Activated B cell treated with CpG ODN at 0.5 μM for 24 hours (primary cell): ENCODE data around the gene LRBA. TPM values are rescaled to one million over a fixed set of nuclear protein-coding genes. Genes with fewer than 3 reads are reported as not detected.

Source experiments
- ATAC-seq: fragments of 200-7000 bp; cut with Tn5 transposase; one replicate; pipeline ENCODE4 v1.10.0; 2021; ENCODE audit warnings: low read depth, mild to moderate bottlenecking, moderate library complexity
- CTCF ChIA-PET: fragments of 350-600 bp; sonication (Branson Sonifier 250); formaldehyde crosslinking; loops from one replicate; lab custom pipeline; 2021; ENCODE audit warnings: antibody characterized with exemption; lab: Charles Lee
- POLR2A ChIA-PET: fragments of 350-600 bp; sonication (Branson Sonifier 250); formaldehyde crosslinking; loops from one replicate; lab custom pipeline; 2021; ENCODE audit warnings: antibody characterized with exemption; lab: Charles Lee
- DNase-seq: peaks from one replicate; pipeline ENCODE4 v3.0.0; 2022
- H3K27ac Mint-ChIP-seq: one replicate; pipeline ENCODE4 v1.8.0; 2020; ENCODE audit warnings: mixed read lengths
- H3K27me3 Mint-ChIP-seq: one replicate; pipeline ENCODE4 v1.8.0; 2021; ENCODE audit warnings: mixed read lengths
- H3K36me3 Mint-ChIP-seq: one replicate; pipeline ENCODE4 v1.8.0; 2021; ENCODE audit warnings: low read depth, mixed read lengths
- H3K4me1 Mint-ChIP-seq: one replicate; pipeline ENCODE4 v1.8.0; 2021; ENCODE audit warnings: mixed read lengths
- H3K4me3 Mint-ChIP-seq: one replicate; pipeline ENCODE4 v1.8.0; 2020; ENCODE audit warnings: mild to moderate bottlenecking, mixed read lengths
- H3K9me3 Mint-ChIP-seq: one replicate; pipeline ENCODE4 v1.8.0; 2020; ENCODE audit warnings: mixed read lengths
- intact Hi-C: fragments of 100-400 bp; cut with micrococcal nuclease; formaldehyde crosslinking; loops from one replicate; pipeline ENCODE4 v1.15.1; 2024
- total RNA-seq: library from RNA; stranded (reverse); gene quantifications from 2 replicates; pipeline ENCODE4 v1.2.3, GENCODE V29; 2022
- TF ChIP-seq, protein P1 (sequence below): fragments of 200-600 bp; IDR thresholded peaks from one replicate; pipeline ENCODE4 v1.8.0; 2022; ENCODE audit warnings: antibody characterized with exemption, mild to moderate bottlenecking

Gene LRBA
- total RNA-seq, 1 donor from 2014 or later, result 66.5 TPM

DNA sequence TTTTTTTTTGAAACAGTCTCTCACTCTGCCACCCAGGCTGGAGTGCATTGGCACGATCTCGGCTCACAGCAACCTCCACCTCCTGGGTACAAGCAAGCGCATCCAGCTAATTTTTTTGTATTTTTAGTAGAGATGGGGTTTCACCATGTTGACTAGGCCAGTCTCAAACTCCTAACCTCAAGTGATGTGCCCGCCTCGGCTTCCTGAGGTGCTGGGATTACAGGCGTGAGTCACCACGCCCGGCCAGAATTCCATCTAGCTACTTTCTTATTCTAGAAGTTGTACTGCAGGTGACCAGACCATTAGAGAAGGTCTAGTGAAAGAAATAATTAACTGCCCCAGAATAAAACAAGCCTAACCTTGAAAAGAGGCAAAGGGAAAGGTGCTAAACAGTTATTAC lies 2.3 kb downstream of the LRBA start:
- no peaks in the 10 kb centered on the region for H3K9me3 Mint-ChIP-seq
- ChIA-PET POLR2A (interaction anchor here (1.0 to 1.4 kb wide), 2 partner anchors 50 to 88 kb away, joined by 3 to 6 read pairs; no protein-coding TSS in a partner anchor), CTCF (no interaction called here)
- H3K36me3 Mint-ChIP-seq, result peaks cover 21% of the 10 kb centered on the region
- peak overlapping the region; percentile 61 for H3K4me3 Mint-ChIP-seq
- H3K4me1 Mint-ChIP-seq, result peaks cover 32% of the 10 kb centered on the region
- TF ChIP-seq, protein P1, sequence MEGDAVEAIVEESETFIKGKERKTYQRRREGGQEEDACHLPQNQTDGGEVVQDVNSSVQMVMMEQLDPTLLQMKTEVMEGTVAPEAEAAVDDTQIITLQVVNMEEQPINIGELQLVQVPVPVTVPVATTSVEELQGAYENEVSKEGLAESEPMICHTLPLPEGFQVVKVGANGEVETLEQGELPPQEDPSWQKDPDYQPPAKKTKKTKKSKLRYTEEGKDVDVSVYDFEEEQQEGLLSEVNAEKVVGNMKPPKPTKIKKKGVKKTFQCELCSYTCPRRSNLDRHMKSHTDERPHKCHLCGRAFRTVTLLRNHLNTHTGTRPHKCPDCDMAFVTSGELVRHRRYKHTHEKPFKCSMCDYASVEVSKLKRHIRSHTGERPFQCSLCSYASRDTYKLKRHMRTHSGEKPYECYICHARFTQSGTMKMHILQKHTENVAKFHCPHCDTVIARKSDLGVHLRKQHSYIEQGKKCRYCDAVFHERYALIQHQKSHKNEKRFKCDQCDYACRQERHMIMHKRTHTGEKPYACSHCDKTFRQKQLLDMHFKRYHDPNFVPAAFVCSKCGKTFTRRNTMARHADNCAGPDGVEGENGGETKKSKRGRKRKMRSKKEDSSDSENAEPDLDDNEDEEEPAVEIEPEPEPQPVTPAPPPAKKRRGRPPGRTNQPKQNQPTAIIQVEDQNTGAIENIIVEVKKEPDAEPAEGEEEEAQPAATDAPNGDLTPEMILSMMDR, result no peak
- ATAC-seq (no peak), DNase-seq (no peak)
- peak overlapping the region; percentile 3 for H3K27ac Mint-ChIP-seq
- H3K27me3 Mint-ChIP-seq, result no peaks in the 10 kb centered on the region
- intact Hi-C loops, result no loop called here

DNA sequence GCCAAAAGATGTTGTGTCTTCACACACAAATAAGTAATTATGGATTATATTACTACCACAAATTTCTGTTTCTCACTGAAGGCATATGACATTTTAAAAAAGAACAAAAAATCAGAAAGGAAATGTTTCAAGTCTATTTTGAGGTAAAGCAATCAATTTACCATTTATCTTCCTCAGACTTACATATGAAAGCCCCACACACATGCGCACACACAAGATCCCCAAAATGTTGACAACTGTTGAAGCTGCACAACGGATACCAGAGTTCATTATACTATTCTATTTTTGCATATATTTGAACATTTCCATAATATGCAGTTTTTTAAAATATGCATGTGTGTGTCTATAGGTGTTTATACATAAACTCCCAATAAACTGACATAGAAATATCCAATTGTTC lies 2.7 kb downstream of the LRBA start:
- no peaks in the 10 kb centered on the region for H3K27me3 Mint-ChIP-seq
- H3K4me1 Mint-ChIP-seq, result peaks cover 34% of the 10 kb centered on the region
- TF ChIP-seq, protein P1, result no peak
- H3K9me3 Mint-ChIP-seq, result no peaks in the 10 kb centered on the region
- ChIA-PET POLR2A (interaction anchor here (1.0 to 1.4 kb wide), 2 partner anchors 50 to 88 kb away, joined by 3 to 6 read pairs; no protein-coding TSS in a partner anchor), CTCF (no interaction called here)
- ATAC-seq (no peak), DNase-seq (no peak)
- H3K36me3 Mint-ChIP-seq, result peaks cover 23% of the 10 kb centered on the region
- intact Hi-C loops, result no loop called here
- H3K4me3 Mint-ChIP-seq, result peak overlapping the region; percentile 5
- H3K27ac Mint-ChIP-seq, result no peak overlapping the region

DNA sequence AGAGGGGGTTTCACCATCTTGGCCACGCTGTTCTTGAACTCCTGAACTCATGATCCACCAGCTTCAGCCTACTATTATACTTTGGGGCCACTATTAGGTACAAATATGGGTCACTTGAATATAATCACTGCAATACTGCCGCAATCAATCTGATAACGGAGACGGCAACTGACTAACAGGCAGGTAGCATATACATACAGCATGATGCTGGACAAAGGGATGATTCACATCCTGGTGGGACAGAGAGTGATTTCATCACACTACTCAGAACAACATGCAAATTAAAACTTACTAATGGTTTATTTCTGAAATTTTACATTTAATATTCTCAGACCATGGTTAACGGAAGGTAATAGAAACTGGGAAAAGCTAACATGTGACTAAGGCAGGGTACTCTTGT lies 10.9 kb downstream of the LRBA start:
- intact Hi-C loops, result no loop called here
- TF ChIP-seq, protein P1, result no peak
- no peak overlapping the region for H3K4me3 Mint-ChIP-seq
- H3K27me3 Mint-ChIP-seq, result no peaks in the 10 kb centered on the region
- ChIA-PET POLR2A (interaction anchor here (1.6 kb wide), 1 partner anchor 12 kb away, joined by 7 read pairs; the partner anchor contains the start of gene LRBA), CTCF (no interaction called here)
- peaks cover 31% of the 10 kb centered on the region for H3K4me1 Mint-ChIP-seq
- H3K9me3 Mint-ChIP-seq, result no peaks in the 10 kb centered on the region
- ATAC-seq, result no peak
- H3K36me3 Mint-ChIP-seq, result peaks cover 24% of the 10 kb centered on the region
- DNase-seq, result no peak
- H3K27ac Mint-ChIP-seq, result no peak overlapping the region

DNA sequence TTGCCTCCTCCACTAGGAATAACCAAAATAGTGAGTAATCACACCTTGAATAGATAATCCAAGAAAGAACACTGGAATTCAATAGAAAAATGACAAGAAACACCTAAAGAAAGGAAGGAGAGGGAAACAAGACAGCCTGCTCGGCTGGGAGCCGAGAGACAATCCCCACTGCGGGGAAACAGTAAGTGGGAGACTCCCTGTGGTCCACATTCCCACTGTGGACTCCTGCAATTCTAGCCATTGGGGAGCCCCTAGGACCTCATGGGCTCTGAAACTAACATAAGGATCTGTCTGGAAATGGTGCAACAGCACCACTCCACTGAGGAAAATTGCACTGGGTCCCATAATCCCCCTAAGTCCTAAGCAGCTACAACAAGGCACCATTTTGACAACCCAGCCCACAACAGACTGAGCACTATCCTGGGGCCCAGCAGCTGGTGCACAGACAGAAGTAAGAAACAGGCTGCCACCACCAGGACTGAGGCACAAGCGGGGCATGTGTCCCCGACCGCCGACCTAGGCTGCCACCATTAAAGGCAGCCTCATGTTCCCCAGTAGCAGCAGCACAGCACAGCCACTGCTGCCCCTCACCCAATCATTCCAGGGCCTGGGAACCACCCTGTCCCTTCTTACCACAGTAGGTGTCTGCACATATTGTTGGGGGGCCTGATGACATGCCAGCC lies 14.2 kb downstream of the LRBA start:
- TF ChIP-seq, protein P1, result no peak
- CTCF ChIA-PET, result no interaction called here
- H3K27ac Mint-ChIP-seq, result no peak overlapping the region
- POLR2A ChIA-PET, result no interaction called here
- peaks cover 19% of the 10 kb centered on the region for H3K36me3 Mint-ChIP-seq
- H3K9me3 Mint-ChIP-seq, result no peaks in the 10 kb centered on the region
- DNase-seq (no peak), ATAC-seq (no peak)
- intact Hi-C loops, result no loop called here
- peaks cover 46% of the 10 kb centered on the region for H3K4me1 Mint-ChIP-seq
- no peaks in the 10 kb centered on the region for H3K27me3 Mint-ChIP-seq
- no peak overlapping the region for H3K4me3 Mint-ChIP-seq

DNA sequence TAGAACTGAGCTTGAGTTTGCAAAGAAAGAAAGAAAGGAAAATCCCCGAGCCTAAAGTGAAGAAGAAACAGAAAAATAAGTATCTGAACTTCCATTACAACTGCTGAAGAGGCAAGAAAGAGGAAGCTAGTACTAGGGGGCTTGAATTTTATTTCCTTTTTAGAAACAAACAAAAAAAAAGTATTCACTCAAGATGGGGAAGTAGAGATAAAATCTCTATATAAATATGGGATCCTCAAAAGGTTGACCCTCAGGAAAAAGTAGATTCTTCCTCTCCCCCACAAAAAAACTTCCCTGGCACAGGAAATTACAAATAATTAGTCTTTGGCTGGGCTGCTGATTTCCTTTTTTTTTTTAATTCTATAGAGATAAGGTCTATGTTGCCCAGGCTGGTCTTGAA lies 16.0 kb downstream of the LRBA start:
- POLR2A ChIA-PET, result interaction anchor here (0.6 kb wide), 1 partner anchor 9 kb away, joined by 3 read pairs; no protein-coding TSS in a partner anchor
- intact Hi-C loops, result loop anchor here (1.0 kb wide), 1 partner anchor 16 kb away; the partner anchor contains the start of gene LRBA
- Mint-ChIP-seq H3K4me1 (peaks cover 59% of the 10 kb centered on the region), H3K9me3 (no peaks in the 10 kb centered on the region), H3K36me3 (peaks cover 15% of the 10 kb centered on the region), H3K27ac (peak overlapping the region; percentile 25), H3K4me3 (peak overlapping the region; percentile 1), H3K27me3 (no peaks in the 10 kb centered on the region)
- DNase-seq (no peak), ATAC-seq (no peak)
- CTCF ChIA-PET, result no interaction called here
- TF ChIP-seq, protein P1, result no peak
